ENCODE results near the gene SLC16A13.
"Not testable (repeated sequence)": the region's sequence is repeated elsewhere in the genome, so short reads cannot be mapped to it uniquely, and the experiment has no call there.

Gene SLC16A13, protein sequence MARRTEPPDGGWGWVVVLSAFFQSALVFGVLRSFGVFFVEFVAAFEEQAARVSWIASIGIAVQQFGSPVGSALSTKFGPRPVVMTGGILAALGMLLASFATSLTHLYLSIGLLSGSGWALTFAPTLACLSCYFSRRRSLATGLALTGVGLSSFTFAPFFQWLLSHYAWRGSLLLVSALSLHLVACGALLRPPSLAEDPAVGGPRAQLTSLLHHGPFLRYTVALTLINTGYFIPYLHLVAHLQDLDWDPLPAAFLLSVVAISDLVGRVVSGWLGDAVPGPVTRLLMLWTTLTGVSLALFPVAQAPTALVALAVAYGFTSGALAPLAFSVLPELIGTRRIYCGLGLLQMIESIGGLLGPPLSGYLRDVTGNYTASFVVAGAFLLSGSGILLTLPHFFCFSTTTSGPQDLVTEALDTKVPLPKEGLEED

DNA sequence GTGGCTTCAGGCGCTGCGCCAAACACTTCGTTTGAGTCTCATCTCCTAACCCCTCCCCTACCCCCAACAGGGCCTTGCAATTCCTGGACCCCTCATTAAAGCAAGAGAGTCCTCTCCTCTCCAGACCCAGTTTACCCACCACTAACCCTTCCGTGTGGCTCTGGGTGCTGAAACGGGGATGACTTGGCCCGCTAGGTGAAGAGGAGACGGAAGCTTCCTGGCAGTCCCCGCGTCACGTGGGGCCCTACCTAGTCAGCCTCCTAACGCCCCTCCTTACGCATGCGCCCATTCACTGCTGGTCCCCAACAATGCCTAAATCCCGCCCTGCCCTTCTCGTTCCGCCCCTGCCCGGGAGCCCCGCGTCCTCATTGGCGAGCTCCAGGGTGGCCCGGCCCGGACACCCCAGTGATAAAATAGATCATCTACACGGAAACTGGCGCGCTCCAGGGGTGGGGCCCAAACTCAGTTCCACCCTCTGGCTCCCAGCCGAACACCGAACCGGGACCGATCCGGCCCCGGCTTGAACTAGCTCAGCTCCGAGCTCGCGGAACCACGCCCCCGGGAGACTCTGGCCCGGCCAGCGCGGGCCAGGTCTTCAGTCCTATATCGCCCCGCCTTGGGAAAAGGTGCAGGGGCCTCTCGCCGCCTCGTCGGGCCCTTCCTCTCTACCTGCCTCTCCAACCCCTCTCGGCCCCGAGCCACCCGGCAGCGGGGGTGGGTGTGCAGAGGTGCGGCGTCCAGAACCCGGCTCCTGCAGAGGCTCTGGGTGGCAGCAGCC lies at the start of gene SLC16A13:
Gene SLC16A13, plus strand, starts transcription at position 425 of the 778 bp plus-strand sequence. CDS start 368 bp downstream, outside the sequence.
- peak; percentile 76 for DNase-seq

DNA sequence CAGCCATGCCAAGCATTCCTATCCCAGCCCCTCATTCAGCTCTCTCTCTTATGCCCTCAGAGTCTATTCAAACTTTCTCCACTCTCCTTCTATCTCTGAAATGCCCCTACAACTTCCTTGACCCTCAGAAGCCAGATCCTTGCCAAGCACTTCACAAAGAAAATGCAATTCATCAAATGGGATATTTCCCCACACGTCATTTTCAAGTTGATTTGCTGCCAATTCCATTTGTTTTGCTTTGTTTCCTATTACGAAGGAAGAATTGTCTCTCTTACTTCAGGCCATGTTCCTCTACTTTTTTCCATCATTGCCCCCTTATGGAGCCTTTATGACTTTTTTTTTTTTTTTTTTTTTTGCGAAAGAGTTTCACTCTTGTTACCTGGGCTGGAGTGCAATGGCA lies 49.1 kb upstream of the SLC16A13 start:
- no peak for DNase-seq

DNA sequence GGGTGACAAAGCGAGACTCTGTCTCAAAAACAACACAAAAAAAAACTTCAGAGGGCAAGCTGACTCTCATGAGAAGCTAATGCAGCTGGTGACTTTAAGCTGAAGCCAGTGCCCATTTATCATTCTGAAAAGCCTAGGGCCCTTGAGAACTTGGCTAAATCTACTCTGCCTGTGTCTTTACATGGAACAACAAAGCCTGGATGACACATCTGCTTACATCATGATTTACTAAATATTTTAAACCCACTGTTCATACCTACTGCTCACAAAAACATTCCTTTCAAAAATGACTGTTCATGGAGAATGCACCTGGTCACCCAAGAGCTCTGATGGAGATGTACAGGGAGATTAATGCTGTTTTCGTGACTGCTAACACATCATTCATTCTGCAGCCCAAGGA lies 46.0 kb upstream of the SLC16A13 start:
- DNase-seq: no peak

DNA sequence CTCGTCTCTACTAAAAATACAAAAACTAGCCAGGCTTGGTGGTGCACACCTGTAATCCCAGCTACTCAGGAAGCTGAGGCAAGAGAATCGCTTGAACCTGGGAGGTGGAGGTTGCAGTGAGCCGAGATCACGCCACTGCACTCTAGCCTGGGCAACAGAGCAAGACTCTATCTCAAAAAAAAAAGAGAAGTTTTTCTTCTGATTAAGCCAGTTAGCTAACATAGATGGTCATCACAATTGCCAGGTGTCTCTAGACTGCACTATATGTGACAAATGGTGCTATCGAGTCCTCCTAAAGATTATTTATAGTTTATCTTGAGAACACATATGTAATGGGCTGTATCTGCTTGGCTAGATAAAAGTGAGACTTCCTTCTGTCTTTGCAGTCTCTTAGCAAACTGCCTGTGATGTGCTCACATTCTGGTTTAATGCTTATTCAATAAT lies 42.2 kb upstream of the SLC16A13 start:
- not testable (repeated sequence) for DNase-seq

DNA sequence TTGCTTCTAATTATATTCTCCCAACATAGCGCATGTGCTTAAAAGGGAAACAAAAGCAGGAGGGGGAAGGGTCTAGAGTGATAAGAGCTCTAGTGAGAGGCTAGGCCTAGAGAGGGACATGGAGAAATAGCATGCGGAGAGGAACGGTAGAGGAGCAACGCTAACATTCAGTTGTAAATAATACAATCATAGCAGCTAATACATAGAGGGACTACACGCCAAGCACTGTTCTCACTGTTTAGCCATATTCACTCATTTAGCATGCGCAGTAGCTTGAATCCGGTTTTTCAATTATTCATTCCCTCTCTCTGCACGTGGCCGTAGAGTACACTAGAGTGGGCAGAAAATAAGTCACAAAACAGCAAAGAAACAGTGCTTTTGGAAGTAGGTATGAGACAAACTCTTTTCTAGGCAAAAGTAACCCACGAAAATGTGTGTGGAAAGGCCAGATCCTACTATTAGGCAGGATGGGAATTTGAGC lies 41.7 kb upstream of the SLC16A13 start:
- no peak for DNase-seq

DNA sequence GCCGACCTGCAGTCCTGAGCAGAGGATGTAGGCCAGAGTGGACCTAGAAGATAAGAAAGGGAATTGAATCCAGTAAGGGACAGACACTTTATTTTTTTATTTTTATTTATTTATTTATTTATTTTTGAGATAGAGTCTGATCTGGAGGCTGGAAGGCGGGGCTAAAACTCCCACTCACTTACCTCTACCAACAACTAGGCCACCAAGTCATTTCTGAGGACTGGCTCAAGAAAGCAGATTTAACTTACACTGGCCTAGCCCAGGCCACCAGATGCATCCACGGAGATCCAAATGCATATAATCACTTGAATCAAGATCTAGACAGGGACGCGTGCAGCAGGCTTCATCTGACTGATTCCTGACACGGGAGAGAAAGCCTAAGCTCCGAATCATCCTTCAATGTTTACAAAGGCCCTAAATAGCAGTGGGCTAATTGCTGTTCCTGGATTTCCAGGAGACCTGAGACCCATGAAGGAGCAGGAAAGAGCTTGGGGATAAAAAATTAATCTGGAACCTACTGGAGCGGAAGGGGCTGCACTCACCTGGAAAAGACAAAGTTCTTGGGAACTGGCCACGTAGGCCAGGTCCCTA lies 41.1 kb upstream of the SLC16A13 start:
- no peak for DNase-seq

DNA sequence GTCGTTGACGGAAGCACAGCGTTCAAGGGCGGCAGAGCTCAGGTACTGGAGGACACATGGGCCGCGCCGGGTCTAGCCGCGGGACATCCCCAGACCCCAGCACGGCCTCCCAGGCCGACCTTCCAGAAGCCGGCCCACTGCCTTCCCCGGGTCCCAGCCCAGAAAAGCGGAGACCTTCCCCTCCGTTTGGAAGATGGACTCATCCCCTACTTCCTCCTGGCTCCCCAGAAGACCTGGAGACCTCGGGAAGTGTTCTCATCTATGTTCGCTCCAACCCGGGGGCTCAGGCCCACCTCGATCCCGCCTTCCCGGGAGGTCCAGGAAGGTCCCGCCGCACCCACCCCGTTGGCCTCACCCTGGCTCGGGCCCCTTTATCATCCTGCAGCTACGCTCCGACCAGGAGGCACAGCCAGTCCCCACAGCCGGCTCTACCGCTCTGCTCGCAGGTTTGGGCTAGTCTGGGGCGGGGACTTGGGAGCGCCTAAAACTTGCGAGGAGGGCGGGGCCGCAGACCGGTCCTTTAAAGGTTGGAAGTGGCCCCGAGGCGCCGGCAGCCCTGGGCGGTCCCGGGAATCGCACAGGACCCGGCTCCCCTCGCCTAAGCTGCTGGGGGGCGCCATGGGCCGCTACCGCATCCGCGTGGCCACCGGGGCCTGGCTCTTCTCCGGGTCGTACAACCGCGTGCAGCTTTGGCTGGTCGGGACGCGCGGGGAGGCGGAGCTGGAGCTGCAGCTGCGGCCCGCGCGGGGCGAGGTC lies 40.1 kb upstream of the SLC16A13 start, which contains the start of gene ALOX12:
Gene ALOX12, plus strand, starts transcription at position 550 of the 756 bp plus-strand sequence. Its CDS starts 69 bp downstream, at position 619.
- DNase-seq: no peak

DNA sequence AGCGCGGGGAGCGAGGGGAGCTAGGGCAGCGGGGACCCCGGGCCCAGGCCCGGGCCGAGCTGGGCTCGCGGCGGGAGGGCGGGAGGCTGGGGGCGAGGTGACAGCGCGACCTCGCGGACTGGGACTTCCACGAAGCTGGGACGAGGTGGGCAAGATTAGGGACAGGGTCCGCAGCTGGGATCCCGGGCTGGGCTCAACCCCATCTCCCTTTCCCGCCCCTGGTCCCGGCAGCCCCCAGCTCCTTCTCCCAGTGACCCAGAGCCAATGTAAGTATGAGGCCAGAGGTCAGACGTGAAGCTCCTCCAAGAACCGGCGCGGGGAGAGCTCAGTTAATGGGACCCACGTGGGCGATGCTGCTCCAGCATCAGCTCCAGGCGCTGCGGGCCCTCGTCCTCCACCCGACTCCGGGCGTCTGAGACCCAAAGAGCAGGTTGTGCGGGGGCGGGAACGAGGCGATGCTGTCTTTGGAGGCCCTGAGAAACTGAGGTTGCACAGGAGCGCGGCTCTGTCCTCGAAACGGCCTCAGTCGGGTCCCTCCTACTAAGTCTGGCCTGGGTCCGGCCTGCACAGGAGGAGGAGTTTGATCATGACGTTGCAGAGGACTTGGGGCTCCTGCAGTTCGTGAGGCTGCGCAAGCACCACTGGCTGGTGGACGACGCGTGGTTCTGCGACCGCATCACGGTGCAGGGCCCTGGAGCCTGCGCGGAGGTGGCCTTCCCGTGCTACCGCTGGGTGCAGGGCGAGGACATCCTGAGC lies 39.4 kb upstream of the SLC16A13 start:
- no peak for DNase-seq

DNA sequence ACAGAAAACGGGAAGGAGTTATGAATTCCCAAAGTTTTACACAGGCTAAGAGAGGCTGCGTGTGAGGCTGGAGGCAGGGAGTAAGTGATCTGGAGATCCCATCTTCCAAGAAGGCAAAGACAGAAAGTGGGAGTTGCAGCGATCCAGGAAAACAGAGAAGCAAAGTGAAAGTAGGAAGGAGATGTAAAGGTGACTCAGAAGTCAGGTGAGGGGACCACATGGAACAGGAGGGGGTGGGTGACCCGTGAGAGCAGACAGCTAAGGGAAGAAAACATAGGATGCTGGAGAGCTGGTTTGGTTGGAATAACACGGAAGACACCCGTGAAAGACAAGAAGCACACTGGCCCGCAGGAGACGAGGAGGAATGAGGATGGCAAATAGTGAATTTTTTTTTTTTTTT lies 38.6 kb upstream of the SLC16A13 start:
- no peak for DNase-seq

DNA sequence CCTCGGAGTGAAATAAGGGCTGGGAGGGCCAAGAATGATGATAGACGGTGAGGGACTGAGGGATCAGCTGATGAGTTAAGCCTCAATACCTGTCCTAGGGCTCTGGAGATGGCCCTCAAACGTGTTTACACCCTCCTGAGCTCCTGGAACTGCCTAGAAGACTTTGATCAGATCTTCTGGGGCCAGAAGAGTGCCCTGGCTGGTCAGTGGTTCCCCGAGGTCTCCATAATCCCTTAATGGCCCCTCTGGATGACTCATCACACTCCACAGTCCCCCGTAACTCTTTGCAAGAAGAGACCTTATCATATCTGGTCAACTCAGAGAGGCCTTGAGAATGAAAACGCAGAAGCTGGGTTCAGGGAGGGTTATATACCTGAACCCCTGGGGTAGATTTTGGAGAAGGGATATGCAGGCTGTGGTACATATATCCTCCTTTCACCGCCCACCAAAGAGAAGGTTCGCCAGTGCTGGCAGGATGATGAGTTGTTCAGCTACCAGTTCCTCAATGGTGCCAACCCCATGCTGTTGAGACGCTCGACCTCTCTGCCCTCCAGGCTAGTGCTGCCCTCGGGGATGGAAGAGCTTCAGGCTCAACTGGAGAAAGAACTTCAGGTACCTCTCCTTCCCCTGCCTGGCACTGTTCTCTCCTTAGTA lies 36.8 kb upstream of the SLC16A13 start:
- DNase-seq: no peak

DNA sequence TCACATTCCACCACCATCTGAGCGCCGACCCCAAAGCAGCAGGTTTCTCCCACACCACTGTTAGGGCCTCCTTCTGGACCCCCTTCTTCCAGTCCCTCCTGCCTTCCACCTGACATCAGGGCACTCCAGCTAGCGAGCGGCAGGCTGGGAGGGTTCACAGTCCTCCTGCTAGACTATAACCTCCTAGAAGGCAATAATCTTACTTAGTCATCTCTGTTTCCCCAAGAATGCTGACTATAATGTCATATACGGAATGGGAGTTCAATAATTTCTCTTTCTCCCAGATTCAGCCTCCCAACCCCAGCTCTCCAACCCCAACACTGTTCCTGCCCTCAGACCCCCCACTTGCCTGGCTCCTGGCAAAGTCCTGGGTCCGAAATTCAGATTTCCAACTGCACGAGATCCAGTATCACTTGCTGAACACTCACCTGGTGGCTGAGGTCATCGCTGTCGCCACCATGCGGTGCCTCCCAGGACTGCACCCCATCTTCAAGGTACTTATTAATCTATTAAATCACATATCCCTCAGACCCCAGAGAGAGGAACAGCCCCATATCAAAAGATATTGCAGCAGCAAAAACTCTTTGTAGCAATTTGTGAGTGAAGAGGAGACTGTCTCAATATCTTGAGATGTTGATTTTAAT lies 34.4 kb upstream of the SLC16A13 start:
- DNase-seq: no peak

DNA sequence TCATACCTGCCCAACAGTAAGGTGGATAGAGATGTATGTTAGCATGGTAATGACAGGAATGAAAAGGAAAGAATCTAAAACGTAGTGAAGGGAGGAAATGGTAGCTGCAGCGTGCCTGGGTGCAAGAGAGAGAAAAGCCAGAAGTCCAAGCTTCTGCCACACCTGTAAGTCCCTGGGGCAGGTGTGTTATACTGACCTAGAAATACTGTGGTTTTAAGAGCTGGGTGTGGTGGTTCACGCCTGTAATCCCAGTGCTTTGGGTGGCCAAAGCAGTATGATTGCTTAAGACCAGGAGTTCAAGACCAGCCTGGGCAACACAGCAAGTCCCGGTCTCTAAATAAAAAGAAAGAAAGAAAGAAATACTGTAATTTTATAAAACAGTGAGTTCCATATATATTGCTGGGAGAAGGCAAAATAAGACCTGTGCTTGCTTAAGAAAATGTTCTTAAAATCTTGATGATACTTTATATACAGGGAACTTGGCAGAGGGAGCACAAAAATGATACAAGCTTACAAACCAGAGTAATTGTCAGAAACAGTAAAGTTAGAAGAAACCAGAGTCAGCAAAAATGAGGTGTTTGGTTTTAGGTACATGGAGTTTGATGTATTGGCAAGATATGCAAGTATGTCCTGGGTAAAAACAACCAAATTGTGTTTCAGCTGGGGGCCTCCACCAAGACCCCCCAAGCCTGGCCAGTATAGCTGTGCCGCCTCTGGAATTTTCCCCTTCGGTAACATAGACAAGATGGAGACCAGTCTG lies 33.3 kb upstream of the SLC16A13 start:
- no peak for DNase-seq

DNA sequence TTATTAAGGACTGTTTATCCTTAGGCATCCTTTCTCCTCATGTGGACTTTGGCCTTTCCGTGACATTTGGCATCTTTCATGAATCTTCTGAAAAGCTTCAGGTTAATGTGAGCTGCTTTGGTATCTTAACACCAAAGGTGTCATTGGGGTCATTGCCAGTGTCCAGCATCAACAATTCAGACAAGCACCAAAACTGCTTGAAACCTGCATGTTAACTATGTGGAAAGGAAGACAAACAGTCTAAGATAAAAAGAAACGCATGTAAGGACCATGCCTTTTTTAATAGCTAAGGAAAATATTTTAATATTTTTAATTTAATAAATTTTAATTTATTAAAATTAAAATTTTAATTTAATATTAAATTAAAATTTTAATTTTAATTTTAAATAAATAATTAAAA lies 32.1 kb upstream of the SLC16A13 start:
- DNase-seq: no peak

DNA sequence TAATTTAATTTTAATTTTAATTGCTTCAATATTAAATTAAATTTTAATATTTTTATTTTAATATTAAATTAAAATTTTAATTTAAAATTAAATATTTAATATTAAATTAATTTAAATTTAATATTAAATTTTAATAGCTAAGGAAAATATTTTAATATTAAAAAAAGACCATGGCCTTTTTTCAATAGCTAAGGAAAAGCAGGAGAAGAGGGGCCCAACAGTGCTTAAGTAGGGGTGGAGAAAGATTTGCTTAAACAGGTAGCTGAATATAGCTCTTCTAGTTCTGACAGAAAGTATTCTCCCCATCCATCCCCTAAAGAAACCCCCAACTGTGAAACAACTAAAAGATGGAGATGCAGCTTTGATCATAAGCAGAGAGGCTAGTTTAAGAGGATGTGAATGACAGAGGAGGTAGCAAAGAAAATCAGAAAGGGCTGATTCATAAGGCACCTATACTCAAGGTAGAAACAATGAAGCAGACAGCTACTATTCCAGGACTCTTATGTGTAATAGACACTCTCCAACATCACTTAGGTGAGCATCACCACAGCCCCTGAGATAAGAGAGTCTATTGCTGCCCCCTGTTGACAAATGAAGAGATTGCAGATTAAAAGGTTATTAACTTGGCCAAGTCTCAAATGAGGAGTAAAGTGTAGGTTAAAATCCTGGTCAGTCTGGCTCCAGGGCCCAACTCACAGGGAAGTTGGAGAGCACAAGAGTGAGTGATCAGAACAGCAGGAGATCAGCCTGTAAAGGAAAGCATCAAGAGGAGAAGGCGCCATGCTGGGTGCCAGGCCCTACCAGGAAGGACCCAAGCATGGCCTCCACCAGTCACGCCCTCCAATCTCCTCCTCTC lies 31.2 kb upstream of the SLC16A13 start:
- DNase-seq: peak; percentile 53

DNA sequence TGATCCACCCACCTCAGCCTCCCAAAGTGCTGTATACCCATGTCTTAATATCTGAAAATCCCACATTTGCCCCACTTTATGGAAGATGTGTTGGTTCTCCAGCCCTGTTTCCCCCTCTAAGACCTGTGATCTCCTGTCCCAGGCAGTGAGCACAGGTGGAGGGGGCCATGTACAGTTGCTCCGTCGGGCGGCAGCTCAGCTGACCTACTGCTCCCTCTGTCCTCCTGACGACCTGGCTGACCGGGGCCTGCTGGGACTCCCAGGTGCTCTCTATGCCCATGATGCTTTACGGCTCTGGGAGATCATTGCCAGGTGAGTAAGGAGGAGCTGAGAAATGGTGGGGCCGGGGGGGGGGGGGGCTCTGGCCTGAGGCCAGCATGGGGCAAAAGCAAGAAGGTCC lies 30.1 kb upstream of the SLC16A13 start:
- DNase-seq: no peak

DNA sequence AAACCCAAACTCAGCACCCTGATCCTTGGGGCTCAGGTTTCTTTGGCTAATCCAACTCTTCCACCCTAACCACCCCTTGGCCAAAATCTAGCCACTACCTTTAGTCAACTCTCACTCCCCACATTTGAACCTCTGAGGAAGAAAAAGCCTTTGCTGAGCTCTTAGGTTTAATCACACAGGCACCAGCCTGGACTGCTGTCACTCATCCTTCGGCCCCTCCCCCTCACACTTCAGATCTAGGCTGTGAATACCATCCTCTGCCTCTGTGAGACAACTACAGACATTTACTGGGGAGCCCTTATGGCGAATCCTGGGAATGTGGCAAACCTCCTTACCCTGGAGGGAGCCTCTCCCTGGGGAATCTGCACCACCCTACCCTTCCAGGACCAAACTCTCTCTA lies 28.7 kb upstream of the SLC16A13 start:
- no peak for DNase-seq

DNA sequence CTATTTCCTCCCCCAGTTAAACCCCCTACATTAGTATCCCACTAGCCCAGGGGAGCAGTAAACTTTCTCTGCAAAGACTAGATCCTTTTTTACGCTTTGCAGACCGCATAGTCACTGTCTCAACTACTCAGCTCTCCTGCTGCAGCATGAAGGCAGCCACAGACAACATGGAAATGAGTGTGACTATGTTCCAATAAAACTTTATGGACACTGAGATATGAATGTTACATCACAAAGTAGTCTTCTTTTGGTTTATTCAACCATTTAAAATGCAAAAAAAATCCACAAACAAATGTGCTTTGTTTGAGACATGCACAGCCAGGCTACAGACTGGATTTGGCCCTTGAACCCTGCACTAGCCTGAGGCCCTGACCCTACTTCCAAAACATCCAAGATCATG lies 25.3 kb upstream of the SLC16A13 start:
- no peak for DNase-seq

DNA sequence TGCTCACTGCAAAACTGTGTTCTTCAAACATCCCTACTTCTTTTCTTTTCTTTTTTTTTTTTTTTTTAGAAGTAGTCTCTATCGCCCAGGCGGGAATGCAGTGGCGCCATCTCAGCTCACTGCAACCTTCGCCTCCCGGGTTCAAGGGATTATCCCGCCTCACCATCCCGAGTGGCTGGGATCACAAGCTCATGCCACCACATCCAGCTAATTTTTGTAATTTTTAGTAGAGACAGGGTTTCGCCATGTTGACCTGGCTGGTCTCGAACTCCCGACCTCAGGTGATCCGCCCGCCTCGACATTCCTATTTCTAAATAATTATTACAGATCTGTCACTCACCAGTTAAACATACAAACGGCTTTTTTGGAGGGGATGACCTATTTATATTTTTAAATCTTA lies 24.4 kb upstream of the SLC16A13 start:
- DNase-seq: no peak

DNA sequence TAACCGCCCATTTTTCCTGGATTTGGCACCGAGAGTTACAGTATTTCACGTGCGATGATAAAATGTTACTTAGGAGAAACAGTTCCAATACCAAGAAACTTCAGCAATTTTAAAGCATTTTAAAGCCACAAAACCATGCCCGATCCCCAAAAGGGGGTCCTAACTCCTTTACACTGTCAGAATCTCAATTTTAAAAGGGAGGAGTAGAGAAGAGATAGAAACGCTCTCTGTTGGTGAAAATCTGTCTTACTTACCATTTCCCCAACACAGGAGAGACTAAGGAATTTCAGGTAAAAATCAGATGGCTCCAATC lies 23.9 kb upstream of the SLC16A13 start:
- DNase-seq: no peak

All from NCI-H2029 (cell line).